MCF 10A (cell line): ENCODE results near the gene PRCP. TPM values are rescaled to one million over a fixed set of nuclear protein-coding genes. Genes with fewer than 3 reads are reported as not detected.
"Not testable (repeated sequence)": the region's sequence is repeated elsewhere in the genome, so short reads cannot be mapped to it uniquely, and the experiment has no call there.

Source experiments
- BruUV-seq: library from RNA; stranded (reverse); fragments of 400-500 nt; replicated peaks from 2 replicates; lab custom pipeline; 2021; lab: Mats Ljungman, UMichigan
- CTCF ChIA-PET: fragments of 300-600 bp; sonication (Branson Sonifier 250); formaldehyde crosslinking; extraction: SDS; loops from one replicate; lab custom pipeline; 2021; ENCODE audit warnings: antibody characterized with exemption, inconsistent platforms; lab: Yijun Ruan, JAX
- POLR2A ChIA-PET: fragments of 300-600, 350-650 bp; sonication (Branson Sonifier 250); formaldehyde crosslinking; extraction: SDS; loops from one replicate; lab custom pipeline; 2020; ENCODE audit warnings: antibody characterized with exemption, inconsistent platforms; lab: Yijun Ruan, JAX
- DNase-seq: peaks from one replicate; pipeline ENCODE4 v3.0.0-alpha.2; 2018; ENCODE audit not compliant: unreplicated experiment
- H3K27ac Mint-ChIP-seq: one replicate; pipeline ENCODE4 v1.8.0; 2022; ENCODE audit warnings: mild to moderate bottlenecking, low read depth, mixed read lengths; ENCODE audit not compliant: unreplicated experiment
- H3K27me3 Mint-ChIP-seq: one replicate; pipeline ENCODE4 v1.8.0; 2022; ENCODE audit warnings: mixed read lengths; ENCODE audit not compliant: insufficient read depth, unreplicated experiment
- H3K36me3 Mint-ChIP-seq: one replicate; pipeline ENCODE4 v1.8.0; 2022; ENCODE audit warnings: mild to moderate bottlenecking, moderate library complexity, mixed read lengths; ENCODE audit not compliant: insufficient read depth, unreplicated experiment
- H3K4me1 Mint-ChIP-seq: one replicate; pipeline ENCODE4 v1.8.0; 2022; ENCODE audit warnings: mixed read lengths; ENCODE audit not compliant: insufficient read depth, unreplicated experiment
- H3K4me3 Mint-ChIP-seq: one replicate; pipeline ENCODE4 v1.8.0; 2022; ENCODE audit warnings: mild to moderate bottlenecking, moderate library complexity, mixed read lengths; ENCODE audit not compliant: unreplicated experiment
- H3K9me3 Mint-ChIP-seq: one replicate; pipeline ENCODE4 v1.8.0; 2022; ENCODE audit warnings: mixed read lengths; ENCODE audit not compliant: unreplicated experiment
- CTCF ChIP-seq: fragments of 200-600 bp; IDR thresholded peaks from one replicate; pipeline ENCODE4 v1.8.0; 2022; ENCODE audit warnings: antibody characterized with exemption, mild to moderate bottlenecking; ENCODE audit not compliant: unreplicated experiment
- intact Hi-C: fragments of 100-400 bp; cut with micrococcal nuclease; formaldehyde crosslinking; loops from 2 replicates; pipeline ENCODE4 v1.14.1; 2022
- total RNA-seq: library from RNA; stranded (reverse); gene quantifications from 2 replicates; pipeline ENCODE4 v1.2.3, GENCODE V29; 2022

PRCP gene
- total RNA-seq, 1 experiment from 2014 or later, result 22.7 TPM

DNA sequence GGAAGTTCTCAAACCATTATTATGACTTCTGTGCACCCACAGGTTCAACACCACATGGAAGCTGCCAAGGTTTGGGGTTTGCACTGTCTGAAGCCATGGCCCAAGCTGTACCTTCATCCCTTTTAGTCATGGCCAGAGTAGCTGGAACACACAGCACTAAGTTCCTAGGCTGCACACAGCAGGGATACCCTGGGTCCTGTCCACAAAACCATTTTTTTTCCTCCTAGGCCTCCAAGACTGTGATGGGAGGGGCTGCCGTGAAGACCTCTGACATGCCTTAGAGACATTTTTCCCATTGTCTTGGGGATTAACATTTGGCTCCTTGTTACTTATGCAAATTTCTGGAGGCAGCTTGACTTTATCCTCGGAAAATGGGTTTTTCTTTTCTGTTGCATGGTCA is 44.0 kb upstream of the PRCP start:
- POLR2A ChIA-PET, result no interaction called here
- Mint-ChIP-seq H3K27ac (no peak overlapping the region), H3K36me3 (no peaks in the 10 kb centered on the region), H3K4me1 (no peaks in the 10 kb centered on the region), H3K27me3 (no peaks in the 10 kb centered on the region), H3K4me3 (no peak overlapping the region), H3K9me3 (no peaks in the 10 kb centered on the region)
- intact Hi-C loops, result no loop called here
- CTCF ChIA-PET, result no interaction called here
- no TSS peak for BruUV-seq
- DNase-seq, result no peak
- no peak for TF ChIP-seq CTCF

DNA sequence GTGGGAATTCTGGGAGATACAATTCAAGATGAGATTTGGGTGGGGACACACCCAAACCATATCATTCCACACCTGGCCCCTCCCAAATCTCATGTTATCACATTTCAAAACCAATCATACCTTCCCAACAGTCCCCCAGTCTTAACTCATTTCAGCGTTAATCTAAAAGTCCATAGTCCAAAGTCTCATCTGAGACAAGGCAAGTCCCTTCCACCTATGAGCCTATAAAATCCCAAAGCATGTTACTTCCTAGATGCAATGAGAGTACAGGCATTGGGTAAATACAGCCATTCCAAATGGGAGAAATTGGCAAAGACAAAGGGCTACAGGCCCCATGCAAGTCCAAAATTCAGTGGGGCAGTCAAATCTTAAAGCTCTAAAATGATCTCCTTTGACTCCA is 43.2 kb upstream of the PRCP start:
- intact Hi-C loops, DNase-seq, H3K4me3 Mint-ChIP-seq, H3K27me3 Mint-ChIP-seq, H3K9me3 Mint-ChIP-seq, H3K4me1 Mint-ChIP-seq, BruUV-seq, H3K36me3 Mint-ChIP-seq, POLR2A ChIA-PET, H3K27ac Mint-ChIP-seq: not testable (repeated sequence)
- CTCF ChIA-PET, result interaction anchor here (1.6 kb wide), 1 partner anchor 9 kb away, joined by 3 read pairs; no protein-coding TSS in a partner anchor

GRCh38 chr11:82942376-82942775 is 42.1 kb upstream of the PRCP start:
- no peak for DNase-seq
- BruUV-seq, result no TSS peak
- Mint-ChIP-seq H3K27me3 (no peaks in the 10 kb centered on the region), H3K27ac (no peak overlapping the region), H3K36me3 (no peaks in the 10 kb centered on the region), H3K4me1 (no peaks in the 10 kb centered on the region), H3K4me3 (no peak overlapping the region), H3K9me3 (no peaks in the 10 kb centered on the region)
- POLR2A ChIA-PET, result no interaction called here
- CTCF ChIA-PET, result interaction anchor here (0.6 to 1.6 kb wide), 4 partner anchors 8 to 524 kb away, joined by 3 to 6 read pairs (median 4); no protein-coding TSS in a partner anchor
- no peak for TF ChIP-seq CTCF
- intact Hi-C loops, result no loop called here

- no peak for DNase-seq
- ChIA-PET CTCF (interaction anchor here (1.0 to 1.6 kb wide), 2 partner anchors 10 to 11 kb away, joined by 3 to 5 read pairs; no protein-coding TSS in a partner anchor), POLR2A (no interaction called here)
- Mint-ChIP-seq H3K27ac (no peak overlapping the region), H3K4me1 (no peaks in the 10 kb centered on the region), H3K4me3 (no peak overlapping the region), H3K36me3 (no peaks in the 10 kb centered on the region), H3K9me3 (no peaks in the 10 kb centered on the region), H3K27me3 (no peaks in the 10 kb centered on the region)
- no TSS peak for BruUV-seq
- TF ChIP-seq CTCF, result no peak
- intact Hi-C loops, result no loop called here
Measured at GRCh38 chr11:82939456-82939855, 39.2 kb upstream of the PRCP start.

GRCh38 chr11:82937554-82937953 is 37.3 kb upstream of the PRCP start:
- POLR2A ChIA-PET, result no interaction called here
- Mint-ChIP-seq H3K27me3 (no peaks in the 10 kb centered on the region), H3K36me3 (peaks cover 6% of the 10 kb centered on the region), H3K27ac (no peak overlapping the region), H3K4me3 (no peak overlapping the region), H3K4me1 (no peaks in the 10 kb centered on the region), H3K9me3 (no peaks in the 10 kb centered on the region)
- intact Hi-C loops, result no loop called here
- CTCF ChIA-PET, result interaction anchor here (1.1 to 1.6 kb wide), 2 partner anchors 8 to 254 kb away, joined by 3 to 5 read pairs; no protein-coding TSS in a partner anchor
- no peak for TF ChIP-seq CTCF
- no TSS peak for BruUV-seq
- DNase-seq, result no peak
